ENCODE measurements around the gene SPAG17. TPM values are rescaled to one million over a fixed set of nuclear protein-coding genes. Genes with fewer than 3 reads are reported as not detected.

The SPAG17 gene
- total RNA-seq, 1 experiment from 2014 or later, result not detected

- Histone ChIP-seq H2AFZ (ENCODE audit: low read length) (no peak overlapping the region), H4K20me1 (ENCODE audit: low read length) (no peaks in the 10 kb centered on the region), H3K9me2 (replicated peaks; ENCODE audit: low read length) (no peaks in the 10 kb centered on the region), H3K9ac (ENCODE audit: low read length) (no peak overlapping the region), H3K4me3 (ENCODE audit: low read length) (no peak overlapping the region), H3K4me2 (ENCODE audit: low read length) (no peak overlapping the region), H3K79me2 (ENCODE audit: low read length) (no peaks in the 10 kb centered on the region), H3K27me3 (ENCODE audit: low read length) (peaks cover 37% of the 10 kb centered on the region), H3K36me3 (ENCODE audit: low read depth, low read length) (no peaks in the 10 kb centered on the region), H3K4me1 (ENCODE audit: insufficient read depth, low read length) (no peaks in the 10 kb centered on the region), H3K27ac (ENCODE audit: low read length) (no peak overlapping the region), H3K9me3 (ENCODE audit: low read length) (no peaks in the 10 kb centered on the region), H3F3A (ENCODE audit: low read length, unreplicated experiment) (no peaks in the 10 kb centered on the region)
- POLR2A ChIA-PET (ENCODE audit: unreplicated experiment), result no interaction called here
- intact Hi-C loops (cut with micrococcal nuclease), result no loop called here
- TF ChIP-seq CTCF (conservative IDR thresholded peaks at IDR 0.05; ENCODE audit: low read depth, low read length) (0 out of 2 replicates have a peak, but pooled peaks have one; percentile 20), EZH2 (IDR thresholded peaks at IDR 0.05; ENCODE audit: low read length, unreplicated experiment) (no peak), EZH2phosphoT487 (IDR thresholded peaks at IDR 0.05; ENCODE audit: borderline replicate concordance, low read length) (no peak)
- no TSS peak for BruUV-seq (replicated peaks)
- DNase-seq, result no peak
- CTCF ChIA-PET, result no interaction called here
- no peak for ATAC-seq
Observed at GRCh38 chr1:118023199-118023598, 161.8 kb downstream of the SPAG17 start.

- peak; percentile 12 for DNase-seq
- no TSS peak for BruUV-seq (replicated peaks)
Observed at GRCh38 chr1:118021668-118022067, 163.4 kb downstream of the SPAG17 start.

GRCh38 chr1:118018060-118018459 is 167.0 kb downstream of the SPAG17 start:
- Histone ChIP-seq H3K27ac (ENCODE audit: low read length) (no peak overlapping the region), H3K79me2 (ENCODE audit: low read length) (no peaks in the 10 kb centered on the region), H2AFZ (ENCODE audit: low read length) (no peak overlapping the region), H3K4me1 (ENCODE audit: insufficient read depth, low read length) (no peaks in the 10 kb centered on the region), H3K4me3 (ENCODE audit: low read length) (no peak overlapping the region), H3K9me2 (replicated peaks; ENCODE audit: low read length) (no peaks in the 10 kb centered on the region), H3K9ac (ENCODE audit: low read length) (no peak overlapping the region), H3K36me3 (ENCODE audit: low read depth, low read length) (no peaks in the 10 kb centered on the region), H4K20me1 (ENCODE audit: low read length) (no peaks in the 10 kb centered on the region), H3K4me2 (ENCODE audit: low read length) (no peak overlapping the region), H3F3A (ENCODE audit: low read length, unreplicated experiment) (no peaks in the 10 kb centered on the region), H3K9me3 (ENCODE audit: low read length) (no peaks in the 10 kb centered on the region; the same call in 1 of the 2 replicates), H3K27me3 (ENCODE audit: low read length) (peaks cover 43% of the 10 kb centered on the region)
- DNase-seq (no peak), ATAC-seq (no peak)
- no TSS peak for BruUV-seq (replicated peaks)
- CTCF ChIA-PET, result no interaction called here
- intact Hi-C loops (cut with micrococcal nuclease), result no loop called here
- TF ChIP-seq EZH2 (IDR thresholded peaks at IDR 0.05; ENCODE audit: low read length, unreplicated experiment), result no peak
- TF ChIP-seq EZH2phosphoT487 (IDR thresholded peaks at IDR 0.05; ENCODE audit: borderline replicate concordance, low read length), result no peak
- TF ChIP-seq CTCF (conservative IDR thresholded peaks at IDR 0.05; ENCODE audit: low read depth, low read length), result no peak
- POLR2A ChIA-PET (ENCODE audit: unreplicated experiment), result no interaction called here

More at GRCh38 chr1:118021668-118022067, 163.4 kb downstream of the SPAG17 start:
- POLR2A ChIA-PET (ENCODE audit: unreplicated experiment), result no interaction called here
- no peak overlapping the region for H3K4me3 ChIP-seq (ENCODE audit: low read length)
- H3K9me2 ChIP-seq (replicated peaks; ENCODE audit: low read length), result no peaks in the 10 kb centered on the region
- ATAC-seq, result no peak
- CTCF ChIA-PET, result no interaction called here
- H4K20me1 ChIP-seq (ENCODE audit: low read length), result no peaks in the 10 kb centered on the region
- no peak overlapping the region for H3K4me2 ChIP-seq (ENCODE audit: low read length)
- no peaks in the 10 kb centered on the region for H3K4me1 ChIP-seq (ENCODE audit: insufficient read depth, low read length)
- no peaks in the 10 kb centered on the region for H3K36me3 ChIP-seq (ENCODE audit: low read depth, low read length)
- no peaks in the 10 kb centered on the region for H3F3A ChIP-seq (ENCODE audit: low read length, unreplicated experiment)
- H3K9me3 ChIP-seq (ENCODE audit: low read length), result no peaks in the 10 kb centered on the region
- peaks cover 39% of the 10 kb centered on the region for H3K27me3 ChIP-seq (ENCODE audit: low read length)
- no peak overlapping the region for H3K9ac ChIP-seq (ENCODE audit: low read length)
- H3K27ac ChIP-seq (ENCODE audit: low read length), result no peak overlapping the region
- H2AFZ ChIP-seq (ENCODE audit: low read length), result no peak overlapping the region
- intact Hi-C loops (cut with micrococcal nuclease), result no loop called here
- H3K79me2 ChIP-seq (ENCODE audit: low read length), result no peaks in the 10 kb centered on the region
- TF ChIP-seq EZH2 (IDR thresholded peaks at IDR 0.05; ENCODE audit: low read length, unreplicated experiment) (no peak), CTCF (conservative IDR thresholded peaks at IDR 0.05; ENCODE audit: low read depth, low read length) (0 out of 2 replicates have a peak, but pooled peaks have one; percentile 13)
